Putamen (tissue), 1 donor: Measurements from ENCODE around the gene PFDN6.
A peak's percentile ranks its signal among the peaks of the same experiment; 100 is the strongest.

Experiments
- DNase-seq: peaks from one replicate; pipeline ENCODE4 v3.0.0-alpha.2; 2016; ENCODE audit warnings: low spot score

Gene PFDN6

DNA sequence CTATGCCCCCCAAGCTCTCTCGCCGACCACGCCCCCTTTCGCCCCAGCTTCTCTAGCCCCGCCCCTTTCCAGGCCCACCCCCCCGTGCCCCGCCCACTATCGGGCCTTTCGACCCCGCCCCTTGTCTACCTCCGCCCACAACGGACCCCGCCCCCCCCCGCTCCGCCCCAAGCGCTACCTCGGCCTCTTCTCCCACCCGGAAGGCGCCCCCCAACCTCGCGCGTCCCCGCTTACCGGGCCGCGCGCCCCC, 27.9 kb downstream of the PFDN6 start:
- no peak for DNase-seq

- DNase-seq = peak; percentile 98
Observed at GRCh38 chr6:33317669-33318425, 28.4 kb downstream of the PFDN6 start, which contains the start of gene ZBTB22. TSS of gene ZBTB22 (minus strand) at chr6:33317744. CDS start at chr6:33316916, 828 bp downstream.

GRCh38 chr6:33318426-33319073, 29.1 kb downstream of the PFDN6 start:
- DNase-seq = no peak

GRCh38 chr6:33319939-33320314, 30.5 kb downstream of the PFDN6 start:
- DNase-seq = no peak

DNA sequence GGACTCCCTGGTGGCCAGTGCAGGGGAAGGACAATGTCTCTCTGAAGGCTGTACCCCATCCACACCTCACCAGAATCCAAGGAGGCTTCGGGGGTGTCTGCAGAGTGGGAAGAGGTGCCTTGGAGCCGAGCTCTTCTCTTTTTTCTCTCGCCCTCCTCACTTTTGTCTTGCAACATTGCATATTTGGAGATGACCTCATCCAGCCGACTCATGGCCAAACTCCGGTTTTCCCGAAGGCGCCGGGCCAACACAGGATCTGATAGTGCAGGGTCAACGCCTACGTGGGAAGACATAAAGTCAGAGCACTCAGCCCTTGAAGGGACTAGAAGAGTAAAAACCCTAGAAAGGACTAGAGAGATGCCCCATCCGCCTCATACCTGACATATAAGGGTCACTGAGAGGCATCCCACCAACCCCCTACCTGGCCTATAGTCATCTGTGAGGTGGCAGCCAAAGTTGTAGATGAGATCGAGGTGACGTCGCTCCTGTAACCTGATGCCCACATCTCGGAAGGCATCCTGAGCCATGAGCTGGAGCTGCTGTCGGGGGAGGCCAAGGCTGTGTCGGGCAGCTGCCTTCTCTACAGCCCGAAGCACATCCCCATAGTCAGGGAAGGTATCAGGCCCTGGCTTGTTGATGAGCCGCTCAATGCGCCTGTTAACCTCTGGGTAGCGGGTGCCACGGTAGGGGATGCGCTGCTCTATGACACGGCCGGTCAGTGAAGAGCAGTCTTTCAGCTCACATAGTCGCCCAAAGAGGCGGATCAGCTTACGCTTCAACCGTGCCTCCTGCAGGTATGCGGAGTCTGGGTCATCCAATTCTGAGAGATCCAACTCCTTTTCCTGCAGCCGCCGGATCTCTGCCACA, 31.1 kb downstream of the PFDN6 start:
- DNase-seq = no peak

- no peak for DNase-seq
Observed at GRCh38 chr6:33321227-33321626, 31.8 kb downstream of the PFDN6 start.

GRCh38 chr6:33323623-33323948, 34.2 kb downstream of the PFDN6 start:
- DNase-seq = no peak

GRCh38 chr6:33324125-33324524, 34.7 kb downstream of the PFDN6 start:
- no peak for DNase-seq

- no peak for DNase-seq
Observed at GRCh38 chr6:33329058-33329457, 39.7 kb downstream of the PFDN6 start.

GRCh38 chr6:33330736-33331135, 41.3 kb downstream of the PFDN6 start:
- no peak for DNase-seq

DNA sequence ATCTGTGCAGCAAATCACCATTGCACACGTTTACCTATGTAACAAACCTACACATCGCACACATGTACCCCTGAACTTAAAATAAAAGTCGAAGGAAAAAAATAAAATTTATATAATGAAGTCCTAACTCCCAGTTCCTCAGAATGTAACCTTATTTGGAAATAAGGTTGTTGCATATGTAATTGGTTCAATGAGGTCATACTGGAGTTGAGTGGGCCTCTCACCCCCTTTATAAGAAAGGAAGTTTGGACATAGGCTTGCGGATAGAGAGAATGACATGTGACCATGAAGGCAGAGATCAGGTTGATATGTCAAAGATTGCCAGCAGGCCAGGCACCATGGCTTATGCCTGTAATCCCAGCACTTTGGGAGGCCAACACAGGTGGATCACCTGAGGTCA, 44.3 kb downstream of the PFDN6 start:
- DNase-seq = no peak

- DNase-seq = no peak
Observed at GRCh38 chr6:33335916-33336315, 46.5 kb downstream of the PFDN6 start.

- DNase-seq = no peak
Observed at GRCh38 chr6:33336495-33336894, 47.1 kb downstream of the PFDN6 start.

GRCh38 chr6:33339193-33339592, 49.8 kb downstream of the PFDN6 start:
- DNase-seq = no peak
